ENCODE data around the gene RNF166.

The RNF166 gene

GRCh38 chr16:88691129-88691813 is 14.9 kb downstream of the RNF166 start:
- DNase-seq: no peak

DNA sequence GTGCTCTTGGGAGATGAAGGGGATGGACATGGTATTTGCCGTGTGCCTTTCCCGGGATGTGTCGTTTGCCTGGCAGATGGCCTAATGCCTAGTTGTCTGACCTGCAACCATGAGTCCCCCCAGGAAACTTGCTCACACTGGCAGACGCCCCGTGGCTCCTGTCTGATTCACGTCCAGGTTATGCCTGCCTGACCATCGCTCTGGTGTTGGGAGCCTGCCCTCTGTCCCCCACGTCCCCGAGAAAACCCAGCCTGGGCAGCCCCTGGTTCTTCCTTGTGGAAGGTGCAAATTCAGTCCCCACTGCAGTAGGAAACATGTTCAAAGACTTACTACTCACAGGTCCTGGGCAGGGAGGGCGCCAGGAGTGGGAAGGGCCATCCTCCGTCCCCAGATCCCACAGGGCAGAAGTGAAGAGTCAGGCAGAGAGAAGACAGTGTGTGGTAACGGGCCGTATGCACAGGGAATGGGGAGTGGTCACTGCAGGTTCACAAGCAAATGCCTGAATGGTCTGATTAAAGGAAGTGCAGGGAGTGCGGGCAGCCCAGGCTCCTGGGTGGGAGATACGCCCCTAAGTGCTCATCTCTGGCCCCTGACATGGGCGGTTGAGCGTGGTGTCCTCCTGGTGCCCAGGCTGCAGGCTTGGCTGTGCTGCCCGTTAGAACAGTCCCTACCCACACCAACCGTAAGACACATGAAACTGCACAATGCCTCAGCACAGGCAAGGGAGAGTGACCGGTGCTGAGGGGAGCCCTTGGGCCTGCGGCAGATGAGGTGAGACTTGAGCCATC is 15.7 kb downstream of the RNF166 start:
- no peak for DNase-seq

GRCh38 chr16:88688013-88688778 is 18.0 kb downstream of the RNF166 start:
- no peak for DNase-seq

DNA sequence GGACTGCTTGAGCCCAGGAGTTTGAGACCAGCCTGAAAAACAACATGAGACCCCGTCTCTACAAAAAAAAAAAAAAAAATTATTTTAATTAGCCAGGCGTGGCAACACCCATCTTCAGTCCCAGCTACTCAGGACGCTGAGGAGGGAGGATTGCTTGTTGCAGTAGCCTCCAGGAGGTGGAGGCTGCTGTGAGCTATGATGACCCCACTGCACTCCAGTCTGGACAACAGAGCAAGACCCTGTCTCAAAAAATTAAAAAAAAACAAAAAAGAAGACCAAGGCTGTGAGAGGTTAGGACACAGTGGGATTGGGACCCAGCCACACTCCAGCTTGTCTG is 18.6 kb downstream of the RNF166 start:
- DNase-seq: no peak

GRCh38 chr16:88687254-88687576 is 19.0 kb downstream of the RNF166 start:
- no peak for DNase-seq

GRCh38 chr16:88686439-88687253 is 19.6 kb downstream of the RNF166 start, which contains the start of gene SNAI3:
Gene SNAI3 (minus strand): TSS chr16:88686507. CDS start chr16:88686406, 101 bp downstream.
- DNase-seq: peak; percentile 78

DNA sequence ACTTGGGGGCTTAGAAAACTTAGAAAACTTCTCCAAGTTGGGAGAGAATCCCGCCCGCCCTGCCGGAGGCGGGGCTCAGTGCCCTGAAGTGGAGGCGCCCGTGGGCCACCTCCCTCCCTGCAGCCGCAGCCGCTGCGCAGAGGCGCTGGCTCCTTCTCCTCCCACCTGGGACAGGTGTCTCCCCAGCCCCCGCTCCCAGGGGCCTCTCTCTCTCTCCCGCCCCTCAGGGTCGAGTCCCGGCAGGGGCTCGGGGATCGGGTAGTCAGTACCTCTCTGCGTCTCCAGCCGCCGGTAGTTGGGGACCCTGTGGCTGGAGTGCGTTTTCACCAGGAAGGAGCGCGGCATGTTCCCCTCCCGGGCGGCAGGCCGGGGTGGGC is 20.2 kb downstream of the RNF166 start:
- no peak for DNase-seq

GRCh38 chr16:88685156-88686061 is 20.8 kb downstream of the RNF166 start:
- DNase-seq: no peak

DNA sequence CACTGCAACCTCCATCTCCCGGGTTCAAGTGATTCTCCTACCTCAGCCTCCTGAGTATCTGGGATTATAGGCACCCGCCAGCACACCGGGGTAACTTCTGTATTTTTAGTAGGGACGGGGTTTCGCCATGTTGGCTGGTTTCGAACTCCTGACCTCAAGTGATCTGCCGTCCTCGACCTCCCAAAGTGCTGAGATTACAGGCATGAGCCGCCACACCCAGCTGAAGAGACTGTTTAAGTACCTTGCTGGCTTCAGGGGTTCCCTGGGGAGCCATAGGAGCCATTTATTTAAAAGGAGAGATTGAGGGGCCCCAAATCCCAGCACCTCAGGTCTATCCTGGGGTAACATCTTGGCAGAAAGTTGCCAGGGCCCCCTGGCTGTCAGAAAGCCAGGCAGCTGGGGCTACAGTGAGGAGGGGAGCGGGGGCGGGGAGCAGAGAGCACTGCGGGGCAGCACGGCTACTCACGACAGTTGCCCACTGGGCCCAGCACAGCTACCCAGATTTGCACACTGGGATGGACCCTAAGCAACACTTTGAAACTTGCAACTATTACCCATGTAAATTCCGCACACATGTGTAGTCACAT is 21.5 kb downstream of the RNF166 start:
- DNase-seq: no peak

DNA sequence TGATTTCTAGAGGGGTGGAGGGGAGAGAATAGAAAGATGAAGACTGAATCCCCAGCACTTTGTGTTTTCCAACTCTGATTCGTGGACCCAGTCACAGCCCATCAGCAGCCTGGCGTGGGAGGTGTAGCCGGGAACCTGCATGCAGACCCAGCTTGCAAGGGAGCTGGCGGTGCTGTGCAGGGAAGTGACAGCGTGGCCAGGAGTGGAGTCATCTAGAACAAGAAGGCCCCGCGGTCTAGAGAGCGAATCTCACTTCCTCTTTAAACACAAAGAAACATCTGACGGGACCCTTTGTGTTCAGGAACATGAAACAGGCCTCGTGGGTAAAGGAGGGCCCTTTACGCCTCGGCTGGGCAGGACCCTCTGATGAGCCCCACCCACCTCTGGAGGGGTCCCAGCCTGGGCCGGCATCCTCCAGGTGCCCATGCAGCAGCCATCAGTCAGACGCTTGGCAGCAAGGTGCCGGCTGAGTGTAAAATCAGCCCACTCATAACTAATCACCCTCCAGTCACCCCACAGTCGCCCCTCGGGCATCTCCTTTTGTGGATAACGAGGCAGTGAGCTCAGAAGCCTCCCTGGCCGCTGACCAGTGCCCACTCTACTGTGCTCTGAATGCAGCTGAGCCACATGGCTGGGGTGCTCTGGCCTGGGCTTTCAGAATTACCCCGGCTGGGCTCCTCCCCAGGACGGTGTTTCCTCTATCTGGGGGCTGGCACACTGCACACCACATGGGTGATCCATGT is 24.3 kb downstream of the RNF166 start:
- DNase-seq: no peak

DNA sequence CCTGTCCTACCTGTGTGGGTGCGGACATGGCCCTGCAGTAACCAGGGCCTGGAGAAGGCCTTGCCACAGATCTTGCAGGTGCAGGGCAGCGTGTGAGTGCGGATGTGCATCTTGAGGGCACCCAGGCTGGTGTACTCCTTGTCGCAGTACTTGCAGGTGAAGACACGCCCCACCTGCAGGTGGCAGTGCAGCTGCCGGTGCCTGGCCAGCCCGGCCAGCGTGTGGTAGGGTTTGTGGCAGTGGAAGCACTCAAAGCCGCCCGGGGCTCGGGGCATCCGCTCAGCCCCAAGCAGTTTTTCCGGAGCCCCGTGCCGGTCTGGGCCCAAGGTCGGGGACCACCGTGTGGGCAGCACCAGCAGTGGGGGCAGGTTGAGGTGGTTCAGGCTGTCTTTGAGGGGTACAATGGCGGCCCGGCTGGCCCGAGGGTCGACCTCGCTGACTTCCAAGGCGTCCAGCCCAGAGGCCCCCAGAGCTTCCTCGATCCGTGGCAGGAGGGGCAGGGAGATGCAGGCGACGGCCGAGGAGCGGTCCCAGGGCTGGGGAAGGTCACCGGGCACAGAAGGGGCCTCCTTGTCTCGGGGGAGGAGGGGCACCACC is 25.0 kb downstream of the RNF166 start:
- DNase-seq: no peak

- DNase-seq: no peak
These were observed 25.6 kb downstream of the RNF166 start for GRCh38 chr16:88680554-88681083.

DNA sequence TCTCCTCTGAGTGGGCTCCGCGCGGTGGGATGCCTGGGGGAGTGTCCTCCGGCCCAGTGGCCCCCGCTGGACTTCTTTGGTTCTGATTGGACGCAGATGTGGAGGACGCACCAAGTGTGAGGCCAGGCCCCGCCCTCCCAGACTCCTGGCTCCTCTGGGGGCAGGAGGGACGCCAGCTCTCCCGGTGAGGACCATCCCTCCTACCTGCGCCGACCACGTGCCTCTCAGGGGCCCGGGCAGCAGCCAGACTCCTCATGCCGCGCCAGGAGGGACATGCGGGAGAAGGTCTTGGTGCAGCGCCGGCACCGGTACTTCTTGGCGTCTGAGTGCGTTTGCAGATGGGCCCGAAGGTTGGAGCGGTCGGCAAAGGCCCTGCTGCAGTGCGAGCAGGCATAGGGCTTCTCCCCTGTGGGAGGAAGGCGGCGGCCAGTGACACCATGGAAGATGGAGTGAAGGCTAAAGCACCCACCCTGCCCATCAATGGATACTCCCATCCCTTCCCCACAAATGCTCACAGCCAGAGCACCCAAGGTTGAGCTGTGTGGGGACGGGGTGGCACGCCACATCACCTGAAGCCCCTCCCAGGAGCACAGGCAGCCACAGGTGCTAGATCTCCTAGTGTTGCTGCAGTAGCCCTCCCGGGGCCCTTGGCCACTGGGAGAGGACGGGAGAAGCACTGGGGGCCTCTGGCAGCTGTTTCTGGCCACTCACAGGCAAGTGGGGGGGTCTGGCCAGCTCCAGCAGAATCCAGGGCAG is 27.8 kb downstream of the RNF166 start:
- no peak for DNase-seq

DNA sequence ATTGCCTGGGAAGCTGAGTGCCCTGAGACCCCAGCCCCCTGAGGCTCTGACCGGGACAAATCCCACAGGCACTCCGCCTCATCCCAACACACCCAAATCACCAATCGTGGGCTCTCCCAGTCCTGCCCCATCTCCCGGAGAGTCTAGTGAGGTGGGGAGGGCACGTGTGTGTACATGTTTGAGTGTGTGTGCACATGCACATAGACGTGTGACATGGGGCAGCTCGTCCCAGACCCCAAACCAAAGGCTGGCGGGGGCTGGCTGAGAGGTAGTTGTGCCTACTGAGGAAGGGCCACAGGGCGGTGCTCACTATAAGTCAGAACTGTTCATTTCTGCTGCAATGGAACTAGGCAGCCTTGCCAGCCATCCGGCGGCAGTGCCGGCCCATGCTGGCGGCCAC is 28.5 kb downstream of the RNF166 start:
- no peak for DNase-seq

- no peak for DNase-seq
These were observed 29.5 kb downstream of the RNF166 start for GRCh38 chr16:88676502-88677242.

DNA sequence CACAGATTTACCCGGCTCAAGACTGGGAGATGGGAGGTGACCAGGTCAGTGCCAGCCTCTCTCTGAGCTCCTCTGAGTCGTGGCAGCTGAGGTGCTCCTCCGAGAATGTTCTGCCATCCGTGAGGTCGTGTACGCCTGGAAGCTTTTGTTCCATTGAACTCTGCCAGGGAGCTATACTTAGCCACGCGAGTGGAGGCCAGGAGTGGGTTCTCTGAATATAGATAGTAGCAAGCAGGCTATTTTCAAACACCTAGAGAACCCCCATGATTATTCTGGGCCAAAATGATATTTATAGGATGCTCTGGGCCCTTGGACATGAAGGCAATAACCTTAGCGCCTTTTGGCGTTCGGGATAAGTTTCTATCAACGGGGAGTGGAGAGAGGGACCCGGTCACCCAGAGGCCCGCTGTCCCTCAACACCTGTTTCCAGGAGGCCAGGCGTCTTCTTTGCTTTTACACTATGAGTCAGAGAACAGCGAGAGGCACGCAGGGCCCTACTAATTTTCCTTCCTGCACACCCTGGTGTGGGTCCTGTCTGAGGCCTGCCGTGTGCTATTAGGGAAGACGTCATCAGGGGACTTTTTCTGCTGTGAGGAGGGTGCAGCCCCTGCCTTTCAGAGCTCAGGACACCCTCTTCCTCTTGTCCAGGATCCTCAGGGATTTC is 32.4 kb downstream of the RNF166 start:
- DNase-seq: no peak

DNA sequence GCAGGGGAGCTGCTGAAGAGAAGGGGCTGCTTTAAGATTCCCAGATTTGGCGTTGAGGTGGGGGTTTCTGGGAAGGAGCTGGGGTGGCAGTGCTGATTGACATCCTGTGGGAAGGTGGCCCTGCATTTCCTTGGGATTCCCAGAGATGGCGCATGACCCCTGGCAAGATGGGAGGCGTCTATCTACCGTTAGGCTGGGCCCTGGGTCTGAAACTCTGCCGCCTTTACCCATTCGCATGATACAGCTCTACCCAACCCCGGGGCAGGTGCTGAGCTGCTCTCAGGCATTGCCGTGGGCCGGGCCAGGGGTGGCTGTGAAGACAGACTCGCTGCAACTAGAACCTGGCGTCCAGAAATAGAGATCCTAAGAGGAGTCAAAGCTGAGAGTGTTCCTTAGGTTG is 33.4 kb downstream of the RNF166 start:
- DNase-seq: no peak

- no peak for DNase-seq
These were observed 34.4 kb downstream of the RNF166 start for GRCh38 chr16:88671806-88672205.
